HG03103 (cell line): ENCODE data around the gene DEDD2.

Experiments used
- ATAC-seq: cut with Tn5 transposase; IDR thresholded peaks from one replicate; pipeline ENCODE4 v1.9.1; 2021; ENCODE audit warnings: low read depth; ENCODE audit not compliant: unreplicated experiment

The DEDD2 gene

DNA sequence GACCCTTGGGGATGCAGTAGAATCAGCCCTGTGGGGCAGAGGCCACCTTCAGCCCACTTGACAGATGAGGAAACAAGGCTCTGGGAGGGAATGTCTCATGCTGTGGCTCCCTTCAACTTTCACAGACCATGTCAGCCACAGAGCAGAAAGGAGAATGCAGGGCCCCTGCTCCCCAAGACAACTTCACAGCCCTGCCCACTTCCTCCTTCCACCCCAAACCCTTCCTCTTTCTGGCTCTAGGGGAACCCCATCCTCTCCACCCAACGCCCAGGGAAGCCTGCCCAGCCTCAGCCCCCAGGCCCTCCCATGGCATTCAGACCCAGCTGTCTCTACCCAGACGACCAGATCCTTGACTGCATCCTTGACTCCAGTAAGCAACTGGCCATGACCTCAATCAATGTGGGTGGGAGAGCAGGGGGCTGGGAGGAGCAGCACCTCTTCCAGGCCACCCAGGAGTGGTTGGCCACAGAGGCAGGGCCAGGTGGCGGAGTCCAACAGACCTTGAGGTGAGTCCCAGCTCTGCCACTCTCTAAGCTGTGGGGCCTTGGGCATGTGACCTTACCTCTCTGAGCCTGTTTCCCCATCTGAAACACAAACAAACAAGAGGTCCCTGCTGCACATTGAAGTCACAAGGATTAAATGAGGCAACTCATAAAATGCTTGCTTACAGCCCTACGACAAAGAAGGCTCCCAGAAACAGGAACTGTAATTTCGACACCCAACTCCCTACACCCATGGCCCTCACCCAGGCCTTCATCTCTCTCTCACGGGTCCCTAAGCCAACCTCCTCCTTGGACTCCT lies 15.8 kb downstream of the DEDD2 start:
- no peak for ATAC-seq

DNA sequence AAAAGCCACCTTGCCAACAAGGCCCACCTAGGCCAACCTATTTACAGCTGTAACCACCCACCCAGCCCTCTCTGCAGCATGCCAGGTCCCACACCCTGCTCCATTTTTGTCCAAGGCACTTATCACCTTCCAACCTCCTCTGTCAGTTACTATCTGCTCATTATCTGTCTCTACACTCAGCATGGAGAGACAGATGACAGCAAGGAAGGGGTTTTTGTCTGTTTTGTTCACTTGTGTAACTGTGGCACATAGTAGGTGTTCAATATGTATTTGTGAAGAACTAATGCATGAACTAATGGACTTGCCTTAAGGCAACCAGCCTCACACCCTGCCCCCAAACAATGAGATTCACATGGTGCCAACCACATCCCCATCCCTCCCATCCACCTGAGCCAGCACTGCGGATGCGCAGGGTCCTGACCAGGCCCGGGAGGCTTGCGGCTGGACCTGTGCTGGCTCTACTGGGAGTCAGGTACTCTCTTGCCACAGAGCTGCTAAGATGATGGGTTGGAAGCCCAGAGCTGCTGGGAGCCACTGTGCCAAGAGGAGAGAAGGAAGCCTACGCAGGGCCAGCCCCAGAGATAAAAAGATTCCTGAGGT lies 17.3 kb downstream of the DEDD2 start:
- ATAC-seq, result no peak

DNA sequence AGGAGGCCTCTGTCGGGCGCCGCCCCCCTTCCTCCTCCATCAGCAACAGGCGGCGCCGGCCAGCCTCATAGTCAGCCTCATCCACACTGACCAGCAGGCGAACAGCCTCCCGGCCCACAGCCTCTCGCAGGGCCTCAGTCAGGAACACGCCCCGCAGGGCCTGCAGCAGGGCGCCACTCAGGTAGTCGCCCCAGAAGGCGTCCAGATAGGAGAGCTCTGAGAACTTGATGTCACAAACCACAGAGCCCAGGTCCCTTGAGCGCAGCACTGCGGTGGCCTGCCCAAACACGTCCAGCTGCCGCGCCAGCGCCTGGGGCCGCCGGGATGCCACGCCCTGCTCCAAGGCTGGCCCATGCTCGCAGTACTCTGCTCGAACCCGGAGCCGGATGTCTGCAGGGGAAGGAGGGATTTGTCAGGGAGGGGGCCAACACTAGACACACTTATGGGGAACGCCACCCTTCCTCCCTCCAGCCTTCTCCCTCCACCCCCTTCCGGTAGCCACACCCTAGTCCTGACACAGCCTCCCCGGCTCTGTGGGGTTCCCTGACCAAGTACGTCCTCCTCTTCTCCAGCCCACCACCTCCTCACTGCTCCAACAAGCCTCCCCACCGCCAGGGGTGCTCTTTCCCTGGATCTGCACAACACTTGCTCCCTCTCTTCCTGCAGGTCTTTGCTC lies 17.9 kb downstream of the DEDD2 start:
- ATAC-seq, result peak; percentile 50

DNA sequence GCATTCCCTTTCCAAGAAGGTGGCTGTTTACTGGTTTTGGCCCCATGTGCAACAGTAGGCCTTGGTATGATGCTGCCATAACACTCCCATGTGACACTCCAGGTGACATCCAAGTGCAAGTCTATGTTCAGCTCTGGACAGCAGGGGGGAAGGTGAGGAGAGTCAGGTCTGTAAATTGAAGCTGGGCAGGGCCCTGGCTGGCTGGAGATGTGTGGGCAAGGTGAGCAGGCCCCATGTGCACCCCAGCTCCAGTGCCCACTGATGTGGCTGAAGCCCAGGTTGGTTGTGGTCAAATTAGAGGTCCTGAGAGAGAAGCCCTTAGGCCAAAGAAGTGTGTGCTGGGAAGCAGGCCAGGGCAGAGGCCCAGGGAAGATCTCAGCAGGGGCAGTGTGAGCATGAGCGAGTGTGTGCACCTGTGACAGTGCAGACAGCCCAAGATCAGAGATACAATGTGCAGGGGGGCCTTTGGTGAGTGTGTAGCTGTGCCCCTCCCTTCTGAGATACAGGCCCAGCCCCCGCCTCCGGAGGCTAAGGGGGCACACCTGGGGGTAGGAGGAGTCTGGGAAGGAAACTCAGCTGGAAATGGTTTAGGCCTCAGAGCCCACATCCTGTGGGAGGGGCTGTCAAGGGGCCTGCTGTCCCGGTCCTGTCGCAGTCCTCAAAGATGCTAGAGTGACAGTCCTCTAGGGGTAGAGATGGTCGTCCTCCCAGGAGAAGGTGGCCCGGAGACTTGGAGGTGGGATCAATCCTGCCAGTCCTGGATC lies 18.6 kb downstream of the DEDD2 start:
- ATAC-seq, result peak; percentile 42

DNA sequence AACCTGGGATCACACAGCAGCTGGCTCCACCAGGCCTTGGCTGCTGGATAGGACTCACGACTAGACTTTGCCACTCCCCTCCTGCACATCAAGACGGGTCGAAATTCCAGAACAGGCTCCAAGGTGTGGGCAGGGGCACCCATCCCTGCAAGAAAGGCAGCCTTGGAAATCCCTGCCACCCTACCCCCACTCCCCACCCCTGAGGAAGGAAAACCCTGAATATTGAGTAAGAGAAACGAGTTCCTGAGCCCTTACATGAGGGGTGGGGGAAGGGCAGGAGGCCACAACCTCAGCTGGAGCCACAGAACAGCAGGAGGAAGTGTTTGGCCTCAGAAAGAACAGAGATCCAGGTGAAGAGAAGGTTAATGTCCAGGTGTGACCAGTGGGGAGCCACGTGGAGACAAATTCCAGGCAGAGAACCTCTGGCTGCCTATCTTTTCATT lies 20.1 kb downstream of the DEDD2 start:
- no peak for ATAC-seq

DNA sequence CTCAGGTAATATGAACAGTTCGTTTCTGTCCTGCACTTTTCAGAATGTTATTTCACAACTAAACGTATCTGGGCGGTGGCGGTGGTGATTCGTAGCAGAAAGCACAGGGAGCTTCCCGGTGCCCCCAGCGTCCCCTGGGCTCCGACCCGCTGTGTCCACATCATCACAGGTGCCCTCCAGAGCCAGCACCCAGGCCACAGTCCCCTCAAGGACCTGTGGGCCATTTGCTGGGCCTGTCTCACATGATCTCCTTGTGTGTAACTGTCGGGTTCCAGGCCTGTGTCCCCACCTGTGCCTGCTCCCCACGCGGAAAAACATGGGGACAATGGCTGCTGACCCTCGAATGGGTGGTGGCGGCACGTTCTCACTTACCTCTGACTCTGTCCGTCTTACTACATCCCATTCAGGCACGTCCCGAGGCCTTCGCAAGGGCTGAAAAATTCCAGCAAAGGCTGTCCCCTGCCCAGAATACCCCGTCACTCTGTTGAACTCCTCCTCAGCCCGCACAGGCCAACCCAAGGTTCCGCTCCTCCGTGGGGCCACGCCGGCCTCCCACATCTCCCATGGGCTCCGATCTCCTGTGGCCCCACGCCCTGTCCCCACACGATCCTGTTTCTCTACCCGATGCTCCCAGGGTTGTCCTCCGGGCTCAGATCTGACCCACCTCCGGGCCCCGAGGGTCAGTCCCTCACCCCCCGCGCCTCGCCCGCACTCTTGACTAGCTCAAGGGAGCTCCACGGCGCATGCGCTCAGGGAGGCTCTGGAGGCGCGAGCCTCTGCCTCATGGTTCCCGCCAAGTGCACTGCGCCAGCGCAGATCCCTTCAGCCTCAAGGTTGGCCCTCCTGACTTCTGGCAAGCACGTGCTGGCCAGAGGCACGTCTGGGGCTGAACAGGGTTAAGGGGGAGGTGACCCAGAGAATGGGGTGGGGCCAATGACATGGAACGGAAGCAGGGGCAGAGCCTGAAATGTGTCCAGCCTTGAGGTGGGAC lies 21.2 kb downstream of the DEDD2 start:
- no peak for ATAC-seq

DNA sequence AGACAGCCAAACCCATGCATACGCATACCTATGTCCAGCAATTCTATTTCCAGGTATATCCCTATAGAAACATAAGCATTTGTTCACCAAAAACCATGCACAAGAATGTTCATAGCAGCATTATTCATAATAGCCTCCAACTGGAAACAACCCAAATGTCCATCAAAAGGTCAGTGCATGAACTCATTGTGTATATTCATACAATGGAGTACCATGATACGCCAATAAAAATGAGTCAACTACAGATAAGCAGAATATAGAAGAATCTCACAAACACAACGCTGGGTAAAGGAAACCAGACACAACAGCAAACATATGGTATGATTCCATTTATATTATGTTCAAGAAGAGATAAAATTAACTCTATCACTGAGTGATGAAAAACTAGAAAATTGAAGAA lies 23.8 kb downstream of the DEDD2 start:
- ATAC-seq, result no peak

DNA sequence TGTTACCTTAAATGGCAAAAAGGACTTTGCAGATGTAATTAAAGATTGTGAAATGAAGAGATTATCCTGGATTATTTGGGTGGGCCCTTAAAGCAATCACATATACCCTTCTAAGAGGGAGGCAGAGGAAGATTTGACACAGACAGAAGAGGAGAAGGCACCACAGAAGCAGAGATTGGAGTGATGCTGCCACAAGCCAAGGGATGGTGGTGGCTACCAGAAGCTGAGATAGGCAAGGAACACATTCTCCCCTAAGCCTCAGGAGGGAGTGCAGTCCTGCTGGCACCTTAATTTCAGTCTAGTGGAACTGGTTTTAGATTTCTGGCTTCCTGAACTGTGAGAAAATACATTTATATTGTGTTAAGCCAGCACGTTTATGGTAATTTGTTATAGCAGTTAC lies 24.2 kb downstream of the DEDD2 start:
- ATAC-seq, result no peak

DNA sequence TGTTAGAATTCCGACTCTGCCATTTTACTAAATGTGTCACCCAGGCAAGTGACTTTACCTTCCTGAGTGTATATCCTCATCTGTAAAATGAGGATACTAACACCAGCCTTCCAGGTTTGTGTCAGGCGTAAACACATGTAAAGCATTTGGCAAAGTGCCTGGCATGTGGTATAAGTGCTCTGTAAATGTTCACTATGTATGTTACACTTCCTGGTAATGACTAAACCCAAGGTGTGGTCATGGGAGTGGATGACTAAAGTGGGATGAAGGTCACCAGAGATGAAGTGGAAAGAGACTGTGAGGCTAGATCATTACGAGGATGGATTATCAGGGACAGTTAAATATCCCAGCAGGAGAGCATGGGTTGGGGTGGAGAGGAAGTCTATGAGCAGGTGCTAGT lies 25.6 kb downstream of the DEDD2 start:
- ATAC-seq, result no peak

DNA sequence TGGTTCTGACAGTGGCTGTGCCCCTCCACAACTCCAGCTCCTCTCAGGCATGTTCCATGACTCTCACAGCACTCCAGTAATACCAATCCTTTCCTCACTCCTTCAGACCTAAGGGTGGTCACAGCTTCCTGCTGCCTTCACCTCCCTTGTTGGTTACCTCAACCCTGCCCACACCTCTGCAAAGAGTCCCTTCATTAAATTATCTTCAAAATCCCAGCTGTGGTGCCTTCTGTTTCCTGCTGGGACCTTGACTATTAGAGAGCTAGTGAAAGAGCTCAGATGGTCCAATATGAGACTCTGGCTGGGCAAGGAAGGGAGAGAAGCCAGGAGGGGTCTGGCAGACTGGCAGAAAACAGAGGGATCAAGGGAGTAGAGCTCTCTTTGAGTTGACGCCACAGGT lies 26.1 kb downstream of the DEDD2 start:
- no peak for ATAC-seq

DNA sequence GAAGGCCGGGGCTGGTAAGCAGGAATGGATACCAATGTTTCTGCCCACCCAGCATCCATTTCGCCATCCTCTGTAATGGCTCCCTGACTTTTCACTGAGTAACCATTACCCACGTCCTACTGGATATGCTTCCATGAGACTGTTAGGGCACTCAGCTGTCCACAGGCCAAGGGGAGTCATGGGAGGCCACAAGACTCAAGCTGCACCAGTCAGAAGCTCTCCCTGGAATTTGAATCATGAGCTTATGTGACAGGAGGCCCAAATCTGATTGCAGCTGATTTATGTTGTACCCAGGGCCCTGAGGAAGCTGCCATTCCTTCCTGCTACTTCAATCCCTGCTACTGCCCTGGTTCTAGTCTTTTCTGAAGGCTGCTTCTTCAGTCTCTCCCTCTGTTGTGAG lies 28.3 kb downstream of the DEDD2 start:
- no peak for ATAC-seq

DNA sequence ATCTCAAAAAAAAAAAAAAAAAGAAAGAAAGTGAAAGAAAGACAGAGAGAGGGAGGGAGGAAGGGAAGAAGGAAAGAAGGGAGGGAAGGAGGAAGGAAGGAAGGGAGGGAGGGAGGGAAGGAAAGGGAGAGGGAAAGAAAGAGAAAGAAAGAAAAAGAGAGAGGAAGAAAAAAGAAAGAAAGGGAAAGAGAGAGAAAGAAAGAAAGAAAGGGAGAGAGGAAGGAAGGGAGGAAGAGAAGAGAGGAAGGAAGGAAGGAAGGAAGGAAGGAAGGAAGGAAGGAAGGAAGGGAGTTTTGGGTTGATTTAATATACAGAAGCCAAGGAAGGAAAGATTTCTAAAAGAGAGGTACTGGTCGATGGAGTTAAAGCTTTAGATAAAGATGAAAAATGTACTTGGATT lies 28.8 kb downstream of the DEDD2 start:
- ATAC-seq, result no peak

DNA sequence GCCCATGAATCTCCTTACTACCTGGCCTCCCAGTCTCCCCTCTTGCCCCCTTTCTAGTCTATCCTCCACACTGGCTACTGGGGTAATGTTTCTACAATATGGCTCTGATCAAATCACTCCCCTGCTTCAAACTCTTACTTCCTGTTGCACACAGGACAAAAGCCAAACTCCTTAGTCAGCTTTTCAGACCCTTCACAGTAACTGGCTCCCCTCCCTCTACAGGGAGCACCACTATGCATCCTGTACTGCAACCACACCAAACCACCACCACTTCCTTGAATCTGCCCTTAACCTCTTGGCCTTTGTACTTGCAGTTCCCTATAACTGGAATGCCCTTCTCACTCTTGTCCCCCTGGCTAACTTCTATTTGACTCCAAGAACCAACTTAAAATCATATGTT lies 32.2 kb downstream of the DEDD2 start:
- ATAC-seq, result no peak

DNA sequence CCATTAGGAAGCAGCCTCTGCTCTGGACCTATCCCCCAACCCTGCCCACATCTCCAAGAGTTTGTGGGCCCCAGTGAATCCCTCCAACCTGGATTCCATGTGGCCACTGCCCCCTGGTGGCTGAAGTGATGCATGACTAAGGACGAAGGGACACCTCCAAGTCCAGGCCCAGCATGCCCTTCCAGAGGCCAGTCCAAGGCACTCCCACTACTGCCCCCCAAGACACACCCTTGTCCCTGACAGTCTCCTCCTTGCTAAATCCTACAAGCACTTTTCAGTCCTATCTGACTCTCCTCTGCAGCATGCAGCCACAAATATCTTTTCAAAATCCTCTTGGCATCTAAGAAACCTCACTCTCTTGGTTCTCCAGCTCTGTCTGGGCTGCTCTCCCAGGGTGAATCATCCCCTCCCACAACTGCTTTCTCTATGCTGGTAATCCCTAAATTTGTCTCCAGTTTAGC lies 33.0 kb downstream of the DEDD2 start:
- no peak for ATAC-seq

DNA sequence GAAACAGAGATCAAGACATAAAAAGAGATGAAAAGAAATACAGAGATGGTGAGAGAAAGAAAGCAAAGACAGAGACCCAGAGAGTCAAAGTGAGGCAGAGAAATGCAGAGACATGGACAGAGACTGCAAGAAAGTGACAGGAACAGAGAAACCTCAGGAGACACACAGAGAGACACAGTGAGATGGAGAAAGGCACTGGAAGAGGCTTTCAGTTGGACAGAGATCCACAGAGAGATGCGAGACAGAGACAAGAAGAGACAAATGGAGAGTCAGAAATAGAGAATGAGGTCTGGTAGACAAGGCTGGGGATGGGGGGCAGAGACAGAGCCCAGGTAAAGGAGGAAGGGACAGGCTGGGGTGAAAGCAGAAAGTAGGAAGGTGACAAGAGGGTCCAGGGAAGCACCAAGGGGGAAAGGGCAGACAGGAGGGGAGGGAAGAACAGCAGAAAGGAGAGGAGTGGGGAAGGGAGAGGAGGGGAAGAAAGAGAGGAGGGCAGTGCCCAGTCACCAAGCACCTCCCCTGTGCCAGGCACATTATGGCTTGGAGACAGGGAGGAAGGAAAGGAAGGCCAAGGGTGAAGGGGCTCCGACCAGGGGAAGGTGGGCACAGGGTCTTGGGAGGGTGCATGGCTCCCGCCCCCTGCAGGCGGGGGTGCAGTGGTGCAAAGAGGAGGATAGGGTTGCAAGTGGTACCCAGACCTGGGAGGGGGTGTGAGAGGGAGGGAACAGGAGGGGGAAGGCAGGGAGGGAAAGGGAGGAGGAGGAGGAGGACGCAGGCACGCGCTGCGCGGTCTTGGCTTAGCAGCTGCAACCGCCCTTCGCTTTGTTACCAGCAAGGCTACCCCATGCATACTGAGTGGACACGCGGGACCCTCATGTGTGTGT lies 38.4 kb downstream of the DEDD2 start:
- ATAC-seq, result no peak

DNA sequence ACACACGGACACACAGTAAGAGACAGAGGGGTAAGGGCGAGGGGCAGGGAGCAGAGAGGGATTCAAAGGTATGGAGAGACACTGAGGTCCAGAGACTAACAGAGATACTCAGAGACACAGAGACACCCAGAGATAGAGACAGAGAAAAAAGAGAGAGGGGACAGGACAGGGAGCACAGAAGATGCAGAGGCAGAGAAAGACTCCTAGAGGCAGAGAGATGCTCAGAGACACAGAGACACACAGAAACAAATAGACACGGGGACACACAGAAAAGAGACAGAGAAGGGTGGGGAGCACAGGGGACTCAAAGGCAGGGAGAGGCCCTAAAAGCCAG lies 39.8 kb downstream of the DEDD2 start:
- ATAC-seq, result no peak

DNA sequence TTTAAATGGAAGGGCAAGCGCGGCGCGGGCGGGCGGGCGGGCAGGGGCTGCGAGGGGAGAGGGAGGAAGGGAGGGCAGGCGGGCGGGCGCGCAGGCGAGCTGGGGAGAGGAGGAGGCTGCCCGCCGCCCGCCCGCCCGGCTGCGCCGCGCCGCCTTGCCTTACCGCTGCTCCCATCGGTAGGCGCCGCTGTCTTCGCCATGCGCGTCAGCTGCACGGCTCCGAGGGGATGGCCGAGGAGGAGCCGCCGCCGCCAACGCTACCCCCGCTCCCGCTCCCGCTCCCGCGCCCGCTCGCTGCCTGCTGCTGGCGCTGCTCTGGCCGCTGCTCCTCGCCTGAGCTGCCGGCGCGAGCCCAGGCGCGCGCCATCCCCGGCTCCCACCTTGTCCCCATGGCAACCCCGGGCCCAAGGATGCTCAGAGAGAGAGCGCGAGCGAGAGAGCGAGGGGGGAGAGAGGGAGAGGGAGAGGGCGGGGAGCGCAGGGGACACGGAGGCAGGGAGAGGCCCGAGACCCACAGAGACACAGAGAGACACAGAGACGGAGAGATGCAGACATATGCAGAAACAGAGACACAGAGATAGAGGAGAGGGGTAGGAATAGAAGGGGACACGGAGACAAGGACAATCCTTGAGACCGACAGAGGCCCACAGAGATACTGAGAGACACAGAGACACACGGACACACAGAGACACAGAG lies 40.3 kb downstream of the DEDD2 start:
- ATAC-seq, result no peak

DNA sequence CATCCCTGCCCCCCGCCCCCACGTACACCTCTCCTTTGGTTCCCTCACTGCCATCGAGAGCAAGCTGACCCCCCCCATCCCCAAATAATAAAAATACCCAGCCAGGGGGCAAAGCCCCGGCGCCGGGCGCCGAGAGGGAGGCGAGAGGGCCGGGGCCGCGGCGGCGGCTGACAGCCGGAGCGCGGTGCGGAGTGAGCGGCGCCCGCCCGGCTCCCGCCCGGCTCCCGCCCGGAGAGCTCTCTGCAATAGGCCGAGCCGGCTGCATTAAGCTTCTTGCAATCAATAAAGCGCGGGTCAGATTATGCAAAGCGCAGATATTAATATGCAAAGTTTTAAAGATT lies 40.9 kb downstream of the DEDD2 start:
- no peak for ATAC-seq
